B cell (primary cell): ENCODE measurements around the gene TDRKH. TPM values are rescaled to one million over a fixed set of nuclear protein-coding genes. Genes with fewer than 3 reads are reported as not detected.

Experiments used
- ATAC-seq: fragments of 200-7000 bp; cut with Tn5 transposase; one replicate; pipeline ENCODE4 v1.10.0; 2021; ENCODE audit warnings: low read depth, mild to moderate bottlenecking, moderate number of reproducible peaks, moderate library complexity
- CTCF ChIA-PET: fragments of 350-600 bp; sonication (Branson Sonifier 250); formaldehyde crosslinking; loops from one replicate; lab custom pipeline; 2021; ENCODE audit warnings: antibody characterized with exemption, inconsistent platforms; lab: Charles Lee
- POLR2A ChIA-PET: fragments of 350-600 bp; sonication (Branson Sonifier 250); formaldehyde crosslinking; loops from one replicate; lab custom pipeline; 2021; ENCODE audit warnings: antibody characterized with exemption; lab: Charles Lee
- DNase-seq: peaks from one replicate; pipeline ENCODE4 v3.0.0; 2013
- H2AFZ ChIP-seq: 2 replicates; pipeline ENCODE4 v1.6.1; 2012; ENCODE audit warnings: mild to moderate bottlenecking, low read depth, low read length; ENCODE audit not compliant: insufficient read depth, poor library complexity, severe bottlenecking
- H3K27ac ChIP-seq, 2 donors: 1 replicate in 1 of 2; 2 replicates in 1 of 2; pipeline ENCODE4 v1.5.1; 2012 to 2013; ENCODE audit warnings: low read length in 2 of 2, mild to moderate bottlenecking in 2 of 2, moderate library complexity in 1 of 2
- H3K27me3 ChIP-seq, 4 experiments: fragments of 200-600 bp in 1 of 4; sonication (generic) in 1 of 4; replicated peaks in 1 of 4; 1 replicate in 2 of 4; 2 replicates in 2 of 4; pipeline versions ENCODE4 v1.6.1 to v1.7.0; 2013 to 2016; ENCODE audit warnings: low read length in 3 of 4, mild to moderate bottlenecking in 2 of 4, mixed read lengths in 1 of 4, moderate library complexity in 1 of 4; ENCODE audit not compliant: insufficient read depth in 4 of 4, control insufficient read depth in 3 of 4; ENCODE audit errors: control extremely low read depth in 1 of 4
- H3K36me3 ChIP-seq, 2 experiments: replicated peaks in 1 of 2; 1 replicate in 1 of 2; 2 replicates in 1 of 2; pipeline versions ENCODE4 v1.6.1 to v1.7.1; 2013; ENCODE audit warnings: low read length in 1 of 2; ENCODE audit not compliant: insufficient read depth in 2 of 2, control insufficient read depth in 1 of 2; ENCODE audit errors: control extremely low read depth in 1 of 2, extremely low read depth in 1 of 2
- H3K4me1 ChIP-seq, 2 donors: fragments of 200-600 bp in 1 of 2; sonication (generic) in 1 of 2; 1 replicate in 1 of 2; 2 replicates in 1 of 2; pipeline versions ENCODE4 v1.5.1 to v1.6.1; 2013 to 2017; ENCODE audit warnings: low read length in 2 of 2; ENCODE audit not compliant: control insufficient read depth in 2 of 2, insufficient read depth in 2 of 2
- H3K4me2 ChIP-seq: replicated peaks from 2 replicates; pipeline ENCODE3; 2012; ENCODE audit warnings: mild to moderate bottlenecking, low read depth, low read length; ENCODE audit not compliant: poor library complexity, severe bottlenecking
- H3K4me3 ChIP-seq, 5 experiments: fragments of 200-600 bp in 1 of 5; sonication (generic) in 1 of 5; 1 replicate in 3 of 5; 2 replicates in 2 of 5; pipeline versions ENCODE4 v1.5.1 to v1.7.0; 2011 to 2016; ENCODE audit warnings: low read length in 4 of 5, mild to moderate bottlenecking in 4 of 5, low read depth in 2 of 5, control low read depth in 1 of 5, moderate library complexity in 1 of 5; ENCODE audit not compliant: insufficient read depth in 1 of 5; ENCODE audit errors: control extremely low read depth in 1 of 5, extremely low read depth in 1 of 5
- H3K79me2 ChIP-seq: fragments of 200-600 bp; sonication (generic); one replicate; pipeline ENCODE4 v1.6.0; 2016; ENCODE audit warnings: low read length; ENCODE audit not compliant: control insufficient read depth, insufficient read depth
- H3K9ac ChIP-seq: fragments of 200-600 bp; sonication (generic); 2 replicates; pipeline ENCODE4 v1.6.1; 2017; ENCODE audit warnings: mild to moderate bottlenecking, low read length, moderate library complexity
- H3K9me3 ChIP-seq, 3 donors: one replicate each; pipeline versions ENCODE4 v1.6.1 to v1.7.1; 2013; ENCODE audit warnings: low read length in 2 of 3; ENCODE audit not compliant: control insufficient read depth in 2 of 3, insufficient read depth in 1 of 3; ENCODE audit errors: control extremely low read depth in 1 of 3
- H4K20me1 ChIP-seq: 2 replicates; pipeline ENCODE4 v1.6.0; 2012; ENCODE audit warnings: mild to moderate bottlenecking, low read length; ENCODE audit not compliant: insufficient read depth, control insufficient read depth, poor library complexity, severe bottlenecking
- H3K27ac Mint-ChIP-seq: one replicate; pipeline ENCODE4 v1.8.0; 2021; ENCODE audit warnings: mixed read lengths
- H3K27me3 Mint-ChIP-seq: one replicate; pipeline ENCODE4 v1.8.0; 2021; ENCODE audit warnings: mixed read lengths
- H3K4me1 Mint-ChIP-seq: one replicate; pipeline ENCODE4 v1.8.0; 2021; ENCODE audit warnings: mixed read lengths
- H3K4me3 Mint-ChIP-seq: one replicate; pipeline ENCODE4 v1.8.0; 2021; ENCODE audit warnings: mixed read lengths
- H3K9me3 Mint-ChIP-seq: one replicate; pipeline ENCODE4 v1.8.0; 2022; ENCODE audit warnings: mixed read lengths; ENCODE audit not compliant: insufficient read depth
- CTCF ChIP-seq: fragments of 200-600 bp; IDR thresholded peaks from one replicate; pipeline ENCODE4 v1.8.0; 2022; ENCODE audit warnings: antibody characterized with exemption, mild to moderate bottlenecking
- EZH2 ChIP-seq: IDR thresholded peaks from 2 replicates; pipeline ENCODE4 v1.6.1; 2012; ENCODE audit warnings: borderline replicate concordance, low read depth, mild to moderate bottlenecking, moderate library complexity, low read length; ENCODE audit not compliant: insufficient read depth, poor library complexity, severe bottlenecking
- WGBS: methylation state at CpG from one replicate; pipeline ENCODE4 v1.1.5; 2013; ENCODE audit warnings: missing lambda C conversion rate; ENCODE audit not compliant: insufficient coverage; 5-methylcytosine and 5-hydroxymethylcytosine counted together
- intact Hi-C: fragments of 100-400 bp; cut with micrococcal nuclease; formaldehyde crosslinking; loops from one replicate; pipeline ENCODE4 v1.10.0; 2022
- polyA plus RNA-seq: library from polyadenylated mRNA; depleted of rRNA; stranded (reverse); fragments of >200 nt; gene quantifications from 2 replicates; pipeline ENCODE4 v1.2.3, GENCODE V29; 2012
- total RNA-seq, 2 donors: library from RNA; stranded (reverse); fragments of 120-200 nt in 1 of 2; gene quantifications; 1 replicate in 1 of 2; 2 replicates in 1 of 2; pipeline versions ENCODE4 v1.2.3 to v1.2.4, GENCODE V29; 2013 to 2022

Gene TDRKH
- total and polyA plus RNA-seq, 2 donors (not counting 1 experiment from before 2014, with no cell fraction given), result 2.0 to 13.3 TPM

GRCh38 chr1:151814426-151814825 is 24.1 kb upstream of the TDRKH start:
- H3K9me3 ChIP-seq, result no peaks in the 10 kb centered on the region
- no peak overlapping the region for H3K4me3 Mint-ChIP-seq
- H3K27me3 Mint-ChIP-seq, result peaks cover 27% of the 10 kb centered on the region
- H3K4me1 Mint-ChIP-seq, result peaks cover 2% of the 10 kb centered on the region
- DNase-seq, result no peak
- H3K27ac Mint-ChIP-seq, result no peak overlapping the region
- H3K27ac ChIP-seq, result no peak overlapping the region
- H3K9me3 Mint-ChIP-seq, result no peaks in the 10 kb centered on the region
- H3K4me1 ChIP-seq, result peaks cover 0 to 5% of the 10 kb centered on the region in 2 donors
- WGBS, result 93% methylated on average over 15 of the region's 15 CpGs
- no peak overlapping the region for H2AFZ ChIP-seq
- TF ChIP-seq CTCF, result no peak
- no peak for TF ChIP-seq EZH2
- H3K27me3 ChIP-seq, result peaks cover 0 to 15% (median 0%) of the 10 kb centered on the region in 4 experiments
- H3K9ac ChIP-seq, result no peak overlapping the region
- no peaks in the 10 kb centered on the region for H3K79me2 ChIP-seq
- no peaks in the 10 kb centered on the region for H4K20me1 ChIP-seq
- no peak overlapping the region for H3K4me2 ChIP-seq
- CTCF ChIA-PET, result no interaction called here
- no peaks in the 10 kb centered on the region for H3K36me3 ChIP-seq
- intact Hi-C loops, result no loop called here
- ATAC-seq, result no peak
- H3K4me3 ChIP-seq, result no peak overlapping the region
- POLR2A ChIA-PET, result no interaction called here

DNA sequence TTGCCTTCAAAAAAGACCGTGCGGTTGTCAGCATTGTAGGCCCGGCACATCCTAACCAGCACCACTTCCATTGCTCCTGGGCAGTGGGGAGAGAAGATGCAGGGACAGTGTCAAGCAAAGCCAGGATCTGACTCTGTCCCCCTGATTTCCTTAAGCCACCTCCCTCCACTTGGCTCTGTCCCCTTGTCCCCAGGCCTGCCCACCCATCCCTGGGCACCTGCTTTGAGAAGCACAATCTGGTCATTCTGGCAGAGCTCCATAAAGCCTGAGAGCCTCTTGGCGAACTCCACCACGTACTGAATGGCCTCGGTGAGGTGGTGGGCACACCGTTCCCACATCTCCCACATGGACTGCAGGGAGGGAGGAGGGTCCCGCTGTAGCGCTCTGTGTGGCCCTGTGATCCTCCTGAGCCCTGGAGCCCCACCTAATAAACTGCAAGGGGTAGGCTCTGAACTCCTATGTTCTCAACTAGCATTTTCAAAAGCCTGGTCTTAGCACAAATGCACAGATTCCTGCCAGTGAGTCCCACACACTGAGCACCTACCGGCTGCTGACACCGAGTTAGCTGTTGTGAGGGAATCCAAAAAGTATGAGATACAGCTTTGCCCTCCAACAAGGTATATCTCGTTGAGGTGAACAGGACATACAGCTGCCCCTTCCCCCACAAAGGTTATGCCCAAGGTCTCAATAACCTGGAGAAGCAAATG is 23.1 kb upstream of the TDRKH start:
- Mint-ChIP-seq H3K4me1 (peaks cover 2% of the 10 kb centered on the region), H3K27me3 (peaks cover 25% of the 10 kb centered on the region), H3K27ac (no peak overlapping the region), H3K9me3 (no peaks in the 10 kb centered on the region), H3K4me3 (no peak overlapping the region)
- ChIA-PET CTCF (interaction anchor here (0.5 kb wide), 1 partner anchor 483 kb away, joined by 3 read pairs; no protein-coding TSS in a partner anchor), POLR2A (no interaction called here)
- no peak overlapping the region for H2AFZ ChIP-seq
- DNase-seq, result no peak
- ATAC-seq, result no peak
- 92% methylated on average over 4 of the region's 12 CpGs for WGBS
- TF ChIP-seq EZH2, result no peak
- TF ChIP-seq CTCF, result no peak
- H3K4me1 ChIP-seq, result peaks cover 0 to 5% of the 10 kb centered on the region in 2 donors
- H4K20me1 ChIP-seq, result no peaks in the 10 kb centered on the region
- no peak overlapping the region for H3K27ac ChIP-seq
- H3K9ac ChIP-seq, result no peak overlapping the region
- H3K4me2 ChIP-seq, result no peak overlapping the region
- peaks cover 0 to 13% (median 0%) of the 10 kb centered on the region in 4 experiments for H3K27me3 ChIP-seq
- intact Hi-C loops, result no loop called here
- no peak overlapping the region for H3K4me3 ChIP-seq
- H3K36me3 ChIP-seq, result no peaks in the 10 kb centered on the region
- H3K79me2 ChIP-seq, result no peaks in the 10 kb centered on the region
- no peaks in the 10 kb centered on the region for H3K9me3 ChIP-seq
